Kidney tubule cell (primary cell): Measurements from ENCODE around the gene ARRDC5.
"Not testable (repeated sequence)": the region's sequence is repeated elsewhere in the genome, so short reads cannot be mapped to it uniquely, and the experiment has no call there.

Experiments
- DNase-seq: peaks from one replicate; pipeline ENCODE4 v3.0.0-alpha.2; 2018; ENCODE audit warnings: low spot score

Gene ARRDC5

DNA sequence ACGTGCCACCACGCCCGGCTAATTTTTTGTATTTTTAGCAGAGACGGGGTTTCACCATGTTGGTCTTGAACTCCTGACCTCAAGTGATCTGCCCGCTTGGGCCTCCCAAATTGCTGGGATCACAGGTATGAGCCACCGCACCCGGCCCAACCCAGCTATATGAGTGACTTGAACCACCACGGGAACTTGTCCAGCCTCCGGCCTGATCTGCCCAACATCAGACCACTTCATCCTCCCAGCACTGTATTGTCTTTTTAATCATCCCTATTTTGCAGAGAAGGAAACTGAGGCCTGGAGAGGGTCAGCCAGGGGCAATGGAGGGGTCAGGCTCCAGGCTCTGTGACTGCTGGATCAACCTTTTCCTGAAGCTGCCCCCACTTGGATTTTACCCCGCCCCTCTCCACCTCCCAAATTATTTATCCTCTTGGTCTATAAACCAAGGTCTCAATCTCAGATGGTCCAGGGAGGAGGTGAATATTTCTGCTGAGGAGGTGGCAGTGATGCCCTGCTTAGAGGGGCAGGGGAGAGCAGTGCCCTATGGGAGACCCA is 34.3 kb downstream of the ARRDC5 start:
- no peak for DNase-seq

GRCh38 chr19:4867534-4868285 is 35.0 kb downstream of the ARRDC5 start, which contains the start of gene PLIN3:
Gene PLIN3, minus strand, starts transcription at chr19:4867667. Its CDS starts 6,273 bp downstream, at chr19:4861394.
- DNase-seq = peak; percentile 93

GRCh38 chr19:4866595-4867424 is 35.9 kb downstream of the ARRDC5 start:
- peak; percentile 42 for DNase-seq

DNA sequence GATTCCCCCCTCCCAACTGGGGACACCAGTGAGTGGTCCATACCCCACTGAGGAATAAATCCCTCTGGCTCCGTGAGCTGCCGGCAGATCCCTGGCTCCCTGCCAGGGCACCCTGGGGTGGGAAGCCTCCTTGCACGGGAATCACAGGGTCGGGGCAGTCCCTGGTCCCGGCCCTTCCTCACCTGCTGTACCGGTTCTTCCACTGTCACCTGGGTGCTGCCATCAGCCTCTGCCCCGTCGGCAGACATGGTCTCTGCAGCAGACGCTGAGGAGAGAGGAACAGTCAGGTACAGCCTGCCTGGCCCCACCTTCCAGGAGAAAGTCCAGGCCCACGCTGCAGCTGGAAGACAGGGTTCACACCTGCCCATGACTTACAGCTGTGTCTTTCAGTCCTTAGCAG is 41.5 kb downstream of the ARRDC5 start:
- peak; percentile 31 for DNase-seq

- no peak for DNase-seq
Observed at GRCh38 chr19:4859697-4860096, 43.0 kb downstream of the ARRDC5 start.

DNA sequence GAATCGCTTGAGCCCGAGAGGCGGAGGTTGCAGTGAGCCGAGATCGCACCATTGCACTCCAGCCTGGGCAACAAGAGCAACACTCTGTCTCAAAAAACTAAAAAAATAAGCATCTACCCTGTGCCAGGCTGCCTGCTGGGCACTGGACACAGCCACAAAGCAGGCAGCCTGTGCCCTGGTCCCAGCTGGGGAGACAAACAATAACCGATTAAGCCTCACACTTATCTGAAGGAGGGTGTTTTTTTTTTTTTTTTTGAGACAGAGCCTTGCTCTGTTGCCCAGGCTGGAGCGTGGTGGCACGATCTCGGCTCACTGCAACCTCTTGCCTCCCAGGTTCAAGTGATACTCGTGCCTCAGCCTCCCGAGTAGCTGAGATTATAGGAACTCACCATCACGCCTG is 46.2 kb downstream of the ARRDC5 start:
- DNase-seq = not testable (repeated sequence)

- DNase-seq = not testable (repeated sequence)
Observed at GRCh38 chr19:4853506-4853905, 49.2 kb downstream of the ARRDC5 start.

DNA sequence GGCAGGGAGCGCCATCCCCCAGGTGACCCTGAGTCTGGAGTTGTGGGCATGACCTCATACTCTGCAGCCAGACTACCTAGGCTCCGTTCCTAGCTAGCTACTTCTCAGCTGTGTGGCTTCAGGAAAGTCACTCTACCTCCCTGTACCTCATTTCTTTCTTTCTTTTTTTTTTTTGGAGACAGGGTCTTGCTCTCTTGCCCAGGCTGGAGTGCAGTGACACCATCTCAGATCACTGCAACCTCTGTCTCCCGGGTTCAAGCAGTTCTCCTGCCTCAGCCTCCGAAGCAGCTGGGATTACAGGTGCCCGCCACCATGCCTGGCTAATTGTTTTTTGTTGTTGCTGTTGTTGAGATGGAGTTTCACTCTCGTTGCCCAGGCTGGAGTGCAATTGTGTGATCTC is 50.2 kb downstream of the ARRDC5 start:
- no peak for DNase-seq

DNA sequence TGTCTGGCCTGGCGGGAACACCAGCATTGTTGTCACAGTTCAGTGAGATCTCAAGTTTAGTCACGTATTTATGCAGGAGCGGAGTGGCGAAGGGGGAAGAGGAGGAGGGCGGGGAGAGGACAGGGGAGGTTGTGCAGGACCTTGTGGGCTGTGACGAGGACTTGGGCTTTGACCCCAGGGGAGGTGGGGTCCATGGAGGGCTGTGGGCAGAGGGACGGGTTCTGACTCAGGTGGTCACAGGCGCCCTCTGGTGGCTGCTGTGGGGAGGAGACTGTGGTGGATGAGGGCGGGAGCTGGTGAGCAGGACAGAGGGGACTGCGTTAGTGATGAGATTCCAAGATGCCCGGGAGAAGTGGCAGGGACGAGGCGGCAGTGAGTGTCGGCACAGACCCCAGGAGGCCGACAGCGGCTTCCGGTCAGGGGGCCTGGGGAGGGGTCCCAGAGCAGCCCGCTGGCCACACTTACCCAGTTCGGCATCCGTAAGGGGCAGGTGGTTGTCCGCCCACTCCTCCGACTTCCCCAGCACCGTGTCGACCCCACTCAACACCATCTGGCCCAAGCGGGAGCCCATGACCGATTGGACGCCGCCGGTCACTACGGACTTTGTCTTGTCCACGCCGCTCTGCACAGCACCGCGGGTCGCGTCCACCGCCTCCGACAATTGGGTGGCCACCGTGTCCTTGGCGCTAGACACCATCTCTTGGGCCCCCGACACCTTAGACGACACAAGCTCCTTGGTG is 51.0 kb downstream of the ARRDC5 start:
- DNase-seq = peak; percentile 98

DNA sequence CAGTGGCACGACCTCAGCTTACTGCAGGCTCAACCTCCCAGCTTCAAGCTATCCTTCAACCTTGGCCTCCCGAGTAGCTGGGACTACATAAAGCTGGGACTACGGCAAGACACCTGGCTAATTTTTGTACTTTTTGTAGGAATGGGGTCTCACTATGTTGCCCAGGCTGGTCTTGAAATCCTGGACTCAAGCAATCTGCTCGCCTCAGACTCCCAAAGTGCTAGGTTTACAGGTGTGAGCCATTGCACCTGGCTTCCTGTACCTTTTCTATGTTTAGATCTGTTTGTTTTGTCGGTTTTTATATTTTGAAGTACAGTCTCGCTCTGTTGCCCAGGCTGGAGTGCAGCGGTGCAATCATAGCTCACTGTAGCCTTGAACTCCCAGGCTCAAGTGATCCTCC is 53.7 kb downstream of the ARRDC5 start:
- no peak for DNase-seq

- no peak for DNase-seq
Observed at GRCh38 chr19:4847190-4847973, 55.3 kb downstream of the ARRDC5 start.

- DNase-seq = peak; percentile 66
Observed at GRCh38 chr19:4845975-4846374, 56.7 kb downstream of the ARRDC5 start.

DNA sequence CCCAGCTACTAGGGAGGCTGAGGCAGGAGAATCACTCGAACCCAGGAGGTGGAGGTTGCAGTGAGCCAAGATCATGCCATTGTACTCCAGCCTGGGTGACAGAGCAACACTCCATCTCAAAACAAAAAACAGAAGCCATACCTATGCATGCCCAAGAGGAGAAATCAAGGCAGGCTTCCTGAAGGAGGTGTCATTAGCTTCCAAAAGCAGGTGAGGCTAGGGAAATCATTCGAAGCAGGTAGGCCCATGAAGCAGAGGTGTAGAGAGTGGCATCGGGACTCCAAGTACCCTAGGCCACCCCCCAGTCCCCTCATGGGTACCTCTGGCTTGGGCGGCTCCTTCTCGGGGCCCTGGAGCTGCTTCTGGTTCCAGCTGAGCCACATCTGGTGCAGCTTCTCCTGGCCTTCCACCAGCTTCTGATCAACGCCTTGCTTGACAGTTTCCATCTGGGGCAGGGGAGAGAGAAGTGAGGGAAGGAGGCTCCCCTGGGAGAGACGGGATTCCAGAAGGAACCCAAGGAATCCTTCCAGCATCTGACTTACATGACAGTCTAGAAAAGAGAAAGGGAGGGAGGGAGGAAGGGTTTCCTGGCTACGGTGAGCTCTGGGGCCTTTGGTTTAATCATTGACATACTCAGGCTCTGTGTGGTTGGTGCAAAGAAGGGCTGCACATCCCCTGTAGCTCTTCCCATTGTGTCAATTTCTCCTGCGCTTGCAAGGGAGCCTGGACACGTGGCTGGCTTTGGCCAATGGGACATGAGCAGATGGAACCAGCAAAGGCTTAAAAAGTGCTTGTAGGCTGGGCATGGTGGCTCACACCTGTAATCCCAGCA is 58.1 kb downstream of the ARRDC5 start:
- peak; percentile 90 for DNase-seq

DNA sequence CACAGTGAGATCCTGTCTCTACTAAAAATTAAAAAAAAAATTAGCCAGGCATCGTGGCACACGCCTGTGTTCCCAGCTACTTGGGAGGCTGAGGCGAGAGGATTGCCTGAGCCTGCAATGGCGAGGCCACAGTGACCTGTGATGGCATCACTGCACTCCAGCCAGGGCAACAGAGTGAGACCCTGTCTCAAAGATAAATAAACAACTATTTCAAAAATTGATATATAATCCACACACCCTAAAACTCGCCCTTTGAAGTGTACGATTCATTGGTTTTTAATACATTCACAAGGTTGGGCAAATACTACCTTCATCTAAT is 59.1 kb downstream of the ARRDC5 start:
- no peak for DNase-seq
